ENCODE results near the gene NDUFB1.
A peak's percentile ranks its signal among the peaks of the same experiment; 100 is the strongest.

NDUFB1 gene

GRCh38 chr14:92121670-92122350 lies at the start of gene NDUFB1, which contains the start of gene CPSF2:
Gene NDUFB1, minus strand, starts transcription at chr14:92121706. Its CDS starts 4,069 bp downstream, at chr14:92117637.
Gene CPSF2, plus strand, starts transcription at chr14:92121969. Its CDS starts 9,016 bp downstream, at chr14:92130985.
- DNase-seq (ENCODE audit: low read depth, low spot score), result peak; percentile 33

GRCh38 chr14:92164958-92165357 lies 43.5 kb upstream of the NDUFB1 start:
- DNase-seq (ENCODE audit: low read depth, low spot score), result no peak

GRCh38 chr14:92161521-92161920 lies 40.0 kb upstream of the NDUFB1 start:
- no peak for DNase-seq (ENCODE audit: low read depth, low spot score)

DNA sequence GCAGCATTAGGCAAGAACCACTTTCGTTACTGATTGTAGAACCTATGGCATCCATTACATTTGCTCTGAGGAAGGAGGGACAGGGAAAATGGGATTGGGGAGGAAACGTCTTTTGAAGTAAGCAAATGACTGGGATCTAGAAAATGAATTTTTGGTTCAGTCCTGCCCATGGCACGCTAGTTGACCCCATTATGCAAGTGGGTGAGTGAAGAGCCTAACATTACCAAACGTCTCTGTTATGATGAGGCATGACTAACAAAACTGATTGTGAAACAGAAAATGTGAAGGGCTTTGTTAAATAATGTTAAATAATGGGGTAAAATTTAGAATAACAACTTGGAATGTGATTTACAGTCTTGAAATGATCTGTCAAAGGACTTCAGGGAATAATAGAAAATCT lies 39.1 kb upstream of the NDUFB1 start:
- DNase-seq (ENCODE audit: low read depth, low spot score), result no peak

DNA sequence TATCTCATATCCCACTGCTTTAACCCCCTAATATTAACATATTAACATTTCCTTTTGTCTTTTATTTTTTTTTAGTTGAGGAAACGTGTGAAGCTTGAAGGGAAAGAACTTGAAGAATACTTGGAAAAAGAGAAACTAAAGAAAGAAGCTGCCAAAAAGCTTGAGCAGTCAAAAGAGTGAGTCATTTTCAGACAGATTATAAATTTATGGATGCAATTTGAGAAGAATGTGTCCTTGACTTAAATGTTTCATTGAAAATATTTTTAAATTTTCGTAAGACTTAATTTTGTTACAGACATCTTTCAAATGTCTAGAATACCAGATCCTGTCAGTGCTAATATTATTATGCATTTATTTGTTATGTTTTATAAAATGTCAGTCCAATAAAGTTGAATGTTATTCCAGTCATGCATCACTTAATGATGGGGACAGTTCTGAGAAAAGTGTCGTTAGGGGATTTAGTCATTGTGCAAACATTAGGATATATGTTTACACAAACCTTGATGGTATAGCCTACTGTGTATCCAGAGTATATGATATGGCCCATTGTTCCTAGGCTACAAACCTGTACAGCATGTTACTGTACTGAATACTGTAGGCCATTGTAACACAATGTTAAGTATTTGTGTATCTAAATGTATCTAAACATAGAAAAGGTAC lies 32.9 kb upstream of the NDUFB1 start:
- no peak for DNase-seq (ENCODE audit: low read depth, low spot score)

DNA sequence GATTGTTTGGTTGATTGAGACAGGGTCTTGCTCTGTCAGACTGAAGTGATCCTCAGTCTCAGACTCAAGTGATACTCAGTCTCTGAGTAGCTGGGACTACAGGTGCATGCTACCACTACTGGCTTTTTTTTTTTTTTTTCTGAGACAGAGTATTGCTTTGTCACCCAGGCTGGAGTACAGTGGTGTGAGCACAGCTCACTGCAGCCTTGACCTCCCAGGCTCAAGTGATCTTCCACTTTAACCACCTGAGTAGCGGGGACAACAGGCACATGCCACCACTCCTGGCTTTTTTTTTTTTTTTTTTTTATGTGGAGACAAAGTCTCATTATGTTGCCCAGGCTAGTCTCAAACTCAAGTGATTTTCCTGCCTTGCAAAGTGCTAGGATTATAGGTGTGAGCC lies 32.1 kb upstream of the NDUFB1 start:
- DNase-seq (ENCODE audit: low read depth, low spot score), result no peak

DNA sequence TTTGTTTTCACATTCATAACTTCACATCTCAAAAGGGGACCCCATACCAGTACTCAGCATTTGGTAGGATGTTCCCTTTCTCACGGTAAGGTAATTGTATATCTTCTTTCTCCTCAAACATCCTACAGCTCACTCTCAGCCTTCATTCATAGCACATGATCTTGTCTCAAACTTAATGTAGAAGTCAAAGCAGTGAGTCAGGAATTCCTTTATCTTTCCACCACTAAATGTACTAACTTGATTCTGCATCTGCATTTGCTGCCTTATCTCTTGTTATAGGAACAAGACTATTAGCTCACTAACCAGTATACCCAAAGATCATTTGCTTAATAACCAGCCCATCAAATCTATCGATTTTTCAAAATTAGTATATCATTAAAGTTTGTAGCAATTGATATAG lies 23.2 kb upstream of the NDUFB1 start:
- no peak for DNase-seq (ENCODE audit: low read depth, low spot score)

- DNase-seq (ENCODE audit: low read depth, low spot score), result no peak
These were observed 22.5 kb upstream of the NDUFB1 start for GRCh38 chr14:92143962-92144361.

GRCh38 chr14:92143309-92143708 lies 21.8 kb upstream of the NDUFB1 start:
- DNase-seq (ENCODE audit: low read depth, low spot score), result no peak

- no peak for DNase-seq (ENCODE audit: low read depth, low spot score)
These were observed 13.8 kb upstream of the NDUFB1 start for GRCh38 chr14:92135269-92135668.

- no peak for DNase-seq (ENCODE audit: low read depth, low spot score)
These were observed 12.9 kb upstream of the NDUFB1 start for GRCh38 chr14:92134456-92134855.

GRCh38 chr14:92122761-92123160 lies 1.3 kb upstream of the NDUFB1 start:
- no peak for DNase-seq (ENCODE audit: low read depth, low spot score)

DNA sequence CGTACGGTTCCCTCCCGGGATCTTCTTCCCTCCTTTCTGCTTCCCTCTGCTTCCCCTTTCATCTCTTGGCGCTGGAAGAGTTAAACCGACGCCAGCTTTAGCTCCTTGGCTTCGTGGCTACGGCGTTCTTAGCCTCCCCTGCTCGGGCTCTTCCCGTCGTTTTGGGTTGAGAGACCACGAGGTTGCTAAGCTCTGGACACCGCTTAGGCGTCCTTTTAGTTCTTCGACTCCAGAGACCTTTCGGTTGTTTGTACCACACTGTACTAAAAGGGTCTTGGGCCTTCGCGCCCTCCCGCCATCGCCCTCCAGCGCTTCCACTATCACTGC lies 808 bp upstream of the NDUFB1 start:
- DNase-seq (ENCODE audit: low read depth, low spot score), result no peak

GRCh38 chr14:92121207-92121669 lies 268 bp downstream of the NDUFB1 start:
- no peak for DNase-seq (ENCODE audit: low read depth, low spot score)

DNA sequence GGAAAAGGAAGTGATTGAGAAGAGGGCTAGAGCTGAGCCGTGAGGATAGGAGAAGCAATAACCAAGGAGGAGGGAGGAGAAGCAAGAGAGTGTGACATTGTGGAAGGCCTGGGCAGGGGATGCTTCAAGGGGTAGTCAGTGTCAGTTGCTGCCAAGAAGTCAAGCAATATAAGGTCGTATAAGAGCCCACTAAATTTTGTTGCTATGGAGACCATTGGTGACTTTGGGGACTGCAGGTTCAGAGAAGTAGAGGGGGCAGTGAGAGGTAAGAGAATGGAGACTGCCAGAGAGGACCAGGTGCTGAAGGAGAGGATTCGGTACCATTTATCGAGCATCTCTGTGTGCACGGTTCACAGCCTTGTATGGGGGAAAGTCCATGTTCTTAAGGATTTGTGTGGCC lies 12.0 kb downstream of the NDUFB1 start:
- no peak for DNase-seq (ENCODE audit: low read depth, low spot score)

DNA sequence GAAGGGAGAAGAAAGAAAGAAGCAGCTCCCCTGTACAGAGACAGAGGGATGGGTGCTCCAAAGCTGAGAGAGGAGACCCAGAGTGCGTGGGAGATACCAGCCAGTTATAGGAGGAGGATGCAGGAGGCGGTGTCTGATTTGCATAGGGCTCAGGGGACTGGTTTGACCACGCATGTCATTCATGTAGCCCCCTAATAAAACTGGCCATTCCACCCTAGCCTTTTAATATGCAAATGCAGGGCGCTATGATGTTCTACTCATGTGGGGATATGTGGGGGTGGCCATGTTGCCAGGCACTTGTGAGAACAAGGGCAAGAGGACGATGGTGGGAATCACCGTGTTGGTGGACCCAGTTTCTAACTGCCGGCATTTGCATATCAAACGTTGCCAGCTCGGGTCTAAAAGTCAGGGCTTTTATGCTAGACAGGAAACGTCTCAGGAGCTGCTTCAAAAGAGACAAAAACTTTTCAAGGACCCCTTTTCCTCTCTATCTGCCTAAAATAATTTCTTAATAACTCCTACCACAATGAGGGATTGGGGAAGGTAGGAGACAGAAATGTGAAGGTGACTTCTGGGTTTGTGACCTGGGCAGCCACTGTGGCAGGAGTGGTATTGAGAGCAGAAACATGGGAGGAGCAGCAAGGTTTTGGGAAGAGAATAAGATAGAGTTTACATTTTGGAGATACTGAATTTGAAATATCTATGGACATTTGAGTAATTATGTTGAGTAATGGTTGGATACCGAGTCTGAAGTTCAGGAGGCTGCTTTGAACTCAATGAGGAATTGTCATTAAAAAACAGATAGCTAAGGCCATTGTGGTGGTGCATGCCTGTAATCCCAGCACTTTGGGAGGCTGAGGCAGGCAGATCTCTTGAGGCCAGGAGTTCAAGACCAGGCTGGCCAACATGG lies 12.9 kb downstream of the NDUFB1 start:
- DNase-seq (ENCODE audit: low read depth, low spot score), result no peak

- DNase-seq (ENCODE audit: low read depth, low spot score), result peak; percentile 92
These were observed 15.2 kb downstream of the NDUFB1 start, which contains the start of gene ATXN3 for GRCh38 chr14:92106143-92106926. Gene ATXN3, minus strand, starts transcription at chr14:92106582. Its CDS starts 30 bp downstream, at chr14:92106552.

DNA sequence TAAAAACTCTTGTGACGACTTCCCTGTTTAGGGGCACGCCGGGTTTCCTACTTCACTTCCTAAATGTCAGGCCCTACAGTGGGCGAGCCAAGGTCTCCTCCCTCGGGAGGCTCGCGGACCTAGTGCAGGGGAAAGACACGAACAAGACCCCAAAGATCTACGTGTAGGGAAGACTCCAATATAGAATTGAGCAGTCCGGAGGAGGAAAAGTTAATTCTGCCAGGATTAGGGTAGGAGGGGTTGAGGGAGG lies 15.7 kb downstream of the NDUFB1 start:
- DNase-seq (ENCODE audit: low read depth, low spot score), result no peak

- no peak for DNase-seq (ENCODE audit: low read depth, low spot score)
These were observed 16.2 kb downstream of the NDUFB1 start for GRCh38 chr14:92105073-92105892.

- no peak for DNase-seq (ENCODE audit: low read depth, low spot score)
These were observed 18.0 kb downstream of the NDUFB1 start for GRCh38 chr14:92103363-92103989.
